Measurements from ENCODE around the gene AJM1.
"Not testable (repeated sequence)": the region's sequence is repeated elsewhere in the genome, so short reads cannot be mapped to it uniquely, and the experiment has no call there.

The AJM1 gene

DNA sequence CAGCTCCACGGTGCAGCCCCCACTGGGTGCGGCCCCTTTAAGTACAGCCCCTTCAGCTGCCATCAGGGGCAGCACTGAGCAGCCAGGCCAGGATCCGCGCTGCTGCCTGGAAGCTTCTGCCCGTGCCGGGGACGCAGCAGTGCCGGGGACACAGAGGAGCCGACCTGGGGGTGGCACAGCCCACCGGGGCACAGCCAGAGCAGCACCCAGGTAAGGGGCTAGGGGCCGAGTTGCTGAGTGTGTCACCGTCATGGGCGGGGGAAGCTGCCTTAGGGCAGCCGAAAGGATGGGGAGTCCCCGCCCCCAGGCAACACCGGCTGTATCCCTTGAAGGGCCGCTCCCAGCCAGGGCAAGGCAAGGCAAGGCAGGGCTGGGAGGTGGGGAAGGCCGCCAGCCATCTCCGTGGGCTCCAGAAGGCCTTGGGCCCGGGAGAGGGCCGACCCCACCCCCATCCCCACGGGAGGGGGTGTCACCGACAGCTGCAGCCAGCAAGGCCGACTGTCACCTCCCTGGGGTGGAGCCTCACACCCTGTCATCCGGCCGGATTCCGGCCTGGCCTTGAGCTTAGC lies at the start of gene AJM1:
Gene AJM1, plus strand, starts transcription at position 99 of the 569 bp plus-strand sequence. CDS start 1,937 bp downstream, outside the sequence.
- DNase-seq = peak; percentile 91

DNA sequence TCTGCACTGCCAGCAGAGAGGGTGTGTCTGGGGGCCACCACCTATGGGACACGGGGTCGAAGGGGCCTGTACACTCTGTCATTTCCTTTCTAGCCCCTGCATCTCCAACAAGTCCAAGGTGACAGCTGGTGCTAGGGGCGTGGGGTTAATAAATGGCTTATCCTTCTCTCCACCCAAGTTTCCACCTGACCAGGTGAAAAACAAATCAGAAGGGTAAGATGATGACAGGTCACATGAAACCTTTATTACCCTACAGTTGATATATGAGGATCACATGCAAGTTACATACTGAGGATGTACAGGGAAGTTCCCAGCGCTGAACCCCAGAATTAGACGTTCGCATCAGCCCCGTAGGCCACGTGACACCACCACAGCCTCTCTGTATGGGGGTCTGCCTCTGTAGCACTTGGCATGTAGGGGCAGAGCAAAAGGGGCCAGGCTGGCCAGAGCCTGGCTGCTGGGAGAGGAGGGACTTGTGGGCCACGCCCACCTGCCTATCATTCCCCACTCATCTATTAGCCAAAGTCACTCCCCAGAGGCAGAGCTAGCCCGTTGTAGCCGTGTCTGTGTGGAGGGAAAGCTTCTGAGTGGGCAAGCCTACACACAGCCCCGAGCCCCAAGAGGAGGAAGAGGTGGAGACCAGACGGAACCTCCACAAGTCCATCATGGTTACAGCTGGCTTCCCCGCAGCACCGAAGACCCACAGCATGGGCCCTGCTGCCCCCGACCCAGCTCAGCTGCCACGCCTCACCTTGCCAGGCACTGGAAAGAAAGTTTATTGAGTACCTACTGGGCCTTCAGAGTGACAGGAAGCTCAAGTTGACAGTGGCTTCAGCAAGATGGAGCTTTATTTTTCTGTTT lies 49.0 kb upstream of the AJM1 start:
- no peak for DNase-seq

DNA sequence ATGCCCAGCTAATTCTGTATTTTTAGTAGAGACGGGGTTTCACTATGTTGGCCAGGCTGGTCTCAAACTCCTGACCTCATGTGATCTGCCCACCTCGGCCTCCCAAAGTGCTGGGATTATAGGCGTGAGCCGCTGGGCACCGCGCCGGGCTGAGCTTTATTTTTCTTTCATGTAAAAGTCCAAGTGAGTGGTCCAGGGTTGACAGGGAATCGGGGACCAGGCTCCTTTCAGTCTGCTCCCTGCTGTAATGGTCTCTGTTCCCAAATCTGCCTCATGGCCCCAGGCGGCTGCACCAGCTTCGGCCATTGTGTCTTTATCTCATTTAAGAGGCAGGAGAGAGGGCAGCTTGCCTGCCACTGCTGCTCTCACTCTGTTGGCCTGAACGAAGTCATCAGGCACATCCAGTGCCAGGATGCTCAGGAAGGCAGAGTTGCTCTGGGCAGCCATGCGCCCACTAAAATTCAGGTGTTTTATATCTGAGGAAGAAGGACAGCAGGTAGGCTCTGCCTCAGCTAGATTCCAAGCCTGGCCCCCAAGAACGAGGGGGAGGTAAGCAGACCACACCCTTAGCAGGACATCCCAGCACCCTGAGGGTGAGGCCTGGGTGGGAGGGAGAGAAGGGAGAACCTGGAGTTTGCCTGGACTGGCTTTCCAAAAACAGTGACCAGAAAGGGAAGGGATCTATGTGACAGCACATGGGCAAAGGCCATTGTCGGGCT lies 47.8 kb upstream of the AJM1 start:
- DNase-seq = no peak

DNA sequence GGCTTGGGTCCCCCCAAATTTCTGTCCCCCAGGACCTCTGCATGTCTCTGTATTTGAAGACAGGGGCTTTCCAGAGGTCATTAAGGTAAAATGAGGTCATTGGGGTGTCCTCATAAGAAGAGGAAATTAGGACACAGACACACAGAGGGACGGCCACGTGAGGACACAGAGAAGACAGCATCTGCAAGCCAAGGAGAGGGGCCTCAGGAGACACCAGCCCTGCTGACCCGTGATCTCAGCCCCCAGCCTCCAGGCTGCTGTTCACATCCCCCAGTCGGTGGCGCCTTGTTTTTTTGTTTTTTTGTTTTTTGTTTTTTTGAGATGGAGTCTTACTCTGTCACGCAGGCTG lies 47.3 kb upstream of the AJM1 start:
- no peak for DNase-seq

DNA sequence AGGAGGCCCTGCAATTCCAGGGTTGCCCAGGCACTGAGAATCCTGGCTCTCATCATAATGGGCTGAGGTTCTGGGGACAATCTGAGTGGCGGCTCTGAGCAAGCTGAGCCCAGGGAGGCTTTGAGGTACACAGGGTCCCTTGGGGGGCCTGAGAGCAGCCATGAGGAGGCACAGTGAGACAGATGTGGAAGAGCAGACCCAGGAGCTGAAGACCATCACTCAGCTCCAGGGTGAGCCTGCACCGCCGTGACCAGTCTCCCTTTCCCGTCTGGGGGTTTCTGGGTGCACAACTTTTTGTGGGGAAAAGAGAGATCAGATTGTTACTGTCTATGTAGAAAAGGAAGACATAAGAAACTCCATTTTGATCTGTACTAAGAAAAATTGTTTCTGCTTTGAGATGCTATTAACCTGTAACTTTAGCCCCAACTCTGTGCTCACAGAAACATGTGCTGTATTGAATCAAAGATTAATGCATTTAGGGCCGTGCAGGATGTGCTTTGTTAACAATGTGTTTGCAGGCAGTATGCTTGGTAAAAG lies 46.0 kb upstream of the AJM1 start, which contains the start of gene CCDC183:
Gene CCDC183, plus strand, starts transcription at position 101 of the 537 bp plus-strand sequence. Its CDS starts 60 bp downstream, at position 161.
- peak; percentile 28 for DNase-seq

DNA sequence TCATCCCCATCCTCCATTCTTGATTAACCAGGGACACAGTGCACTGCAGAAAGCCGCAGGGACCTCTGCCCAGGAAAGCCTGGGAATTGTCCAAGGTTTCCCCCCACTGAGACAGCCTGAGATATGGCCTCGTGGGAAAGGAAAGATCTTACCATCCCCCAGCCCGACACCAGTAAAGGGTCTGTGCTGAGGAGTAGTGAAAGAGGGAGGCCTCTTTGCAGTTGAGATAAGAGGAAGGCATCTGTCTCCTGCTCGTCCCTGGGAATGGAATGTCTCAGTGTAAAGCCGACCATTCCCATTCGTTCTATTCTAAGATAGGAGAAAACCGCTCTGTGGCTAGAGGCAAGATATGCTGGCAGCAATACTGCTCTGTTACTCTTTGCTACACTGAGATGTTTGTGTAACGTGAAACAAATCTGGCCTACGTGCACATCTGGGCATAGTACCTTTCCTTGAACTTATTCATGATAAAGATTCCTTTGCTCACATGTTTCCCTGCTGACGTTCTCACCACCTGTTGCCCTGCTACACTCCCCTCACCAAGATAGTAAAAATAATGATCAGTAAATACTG lies 45.4 kb upstream of the AJM1 start:
- not testable (repeated sequence) for DNase-seq

DNA sequence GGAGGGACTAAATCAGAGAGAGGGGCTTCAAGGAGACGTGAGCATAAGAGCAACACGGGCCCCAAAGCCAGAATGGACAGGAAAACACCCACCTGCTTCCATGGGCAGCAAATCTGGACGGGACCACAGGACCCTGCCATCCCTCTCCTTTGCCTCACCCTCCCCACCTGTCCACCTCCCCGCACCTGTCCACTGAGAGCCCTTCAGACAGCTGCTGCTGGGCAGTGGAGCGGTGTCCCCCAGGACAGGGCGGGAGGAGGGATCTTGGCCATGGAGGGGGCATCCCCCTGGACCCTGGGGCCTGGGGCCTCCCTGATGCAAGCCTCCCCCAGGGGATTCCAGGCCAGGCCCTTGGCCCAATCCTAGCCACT lies 43.6 kb upstream of the AJM1 start:
- DNase-seq = no peak

DNA sequence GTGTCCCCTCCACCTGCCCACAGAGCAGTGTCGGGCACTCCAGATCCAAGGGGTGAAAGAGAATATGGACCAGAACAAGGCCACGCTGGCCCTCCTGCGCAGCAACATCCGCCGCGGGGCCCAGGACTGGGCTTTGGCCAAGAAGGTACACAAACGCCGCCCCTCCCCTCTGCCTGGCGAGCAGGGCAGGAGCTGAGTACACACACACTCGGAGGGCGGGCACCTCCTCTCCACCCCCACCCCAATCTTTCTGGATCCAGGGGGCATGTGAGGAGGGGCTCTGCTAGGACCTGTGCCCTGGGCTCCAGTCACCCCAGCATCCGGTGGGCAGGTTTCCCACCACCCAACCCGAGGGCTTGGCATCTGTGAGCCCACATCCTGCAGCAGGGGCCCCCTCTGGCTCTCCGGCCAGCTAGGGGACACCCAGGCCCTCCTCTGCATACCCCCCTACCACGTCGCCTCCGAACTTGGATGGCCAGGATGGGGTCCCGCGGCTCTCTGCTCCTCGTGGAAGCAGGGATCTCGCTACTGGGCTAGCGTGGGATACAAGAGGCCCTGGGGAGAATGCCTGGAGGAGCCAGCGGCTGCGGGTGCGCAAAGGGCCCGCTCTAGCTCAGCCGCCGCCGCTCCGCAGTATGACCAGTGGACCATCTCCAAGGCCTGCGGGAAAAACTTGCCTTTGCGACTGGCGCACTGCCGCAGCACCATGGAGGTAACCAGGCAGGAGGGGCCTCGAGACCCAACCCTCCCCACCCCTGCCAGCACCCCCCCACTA lies 43.0 kb upstream of the AJM1 start:
- peak; percentile 19 for DNase-seq

DNA sequence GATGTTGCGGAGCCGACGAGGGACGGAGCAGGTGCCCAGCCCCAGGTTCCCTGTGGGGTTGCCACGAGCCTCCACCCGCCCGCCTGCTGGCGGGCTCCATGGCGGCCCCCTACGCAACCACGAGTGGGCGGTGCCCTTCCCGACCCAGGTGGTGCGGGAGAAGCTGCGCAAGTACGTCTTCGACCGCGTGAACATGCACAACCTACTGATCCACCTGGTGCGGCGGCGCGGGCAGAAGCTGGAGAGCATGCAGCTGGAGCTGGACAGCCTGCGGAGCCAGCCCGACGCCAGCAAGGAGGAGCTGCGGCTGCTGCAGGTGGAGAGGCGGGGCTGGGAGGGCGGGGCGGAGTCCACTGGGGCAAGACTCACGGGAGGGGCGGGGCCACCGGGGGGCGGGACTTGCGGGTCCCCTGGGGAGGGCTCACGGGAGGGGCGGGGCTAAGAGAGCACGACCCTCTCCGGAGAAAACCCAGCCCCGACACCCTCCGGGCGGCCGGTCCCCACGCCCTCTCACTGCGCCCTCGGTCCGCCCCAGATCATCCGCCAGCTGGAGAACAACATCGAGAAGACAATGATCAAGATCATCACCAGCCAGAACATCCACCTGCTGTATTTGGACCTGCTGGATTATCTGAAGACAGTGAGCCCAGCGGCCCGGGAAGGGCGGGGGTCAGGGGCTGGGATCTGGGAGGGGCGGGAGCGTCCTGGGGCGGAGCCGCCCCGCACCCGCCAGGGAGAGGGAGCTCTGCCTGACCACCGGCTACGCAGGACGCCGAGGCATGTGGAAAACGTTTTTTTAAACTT lies 42.2 kb upstream of the AJM1 start:
- DNase-seq = peak; percentile 80

DNA sequence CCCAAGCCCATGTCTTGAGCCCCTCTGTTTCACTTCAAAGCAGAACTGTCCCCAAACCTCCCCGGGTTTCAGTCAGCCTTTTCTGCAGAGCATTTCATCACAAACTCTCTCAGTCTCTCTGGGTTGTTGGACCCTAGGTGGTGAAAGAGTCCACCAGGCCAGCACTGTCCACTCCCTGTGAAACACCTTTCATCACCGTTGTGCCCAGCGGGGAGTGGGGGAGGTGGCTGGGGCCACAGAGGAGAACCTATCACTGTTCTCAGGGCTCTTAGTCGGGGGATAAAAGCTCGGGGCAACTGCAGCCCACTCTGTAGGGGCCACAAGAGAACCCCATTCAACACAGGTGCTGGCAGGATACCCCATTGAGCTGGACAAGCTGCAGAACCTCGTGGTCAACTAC lies 40.0 kb upstream of the AJM1 start:
- DNase-seq = no peak

DNA sequence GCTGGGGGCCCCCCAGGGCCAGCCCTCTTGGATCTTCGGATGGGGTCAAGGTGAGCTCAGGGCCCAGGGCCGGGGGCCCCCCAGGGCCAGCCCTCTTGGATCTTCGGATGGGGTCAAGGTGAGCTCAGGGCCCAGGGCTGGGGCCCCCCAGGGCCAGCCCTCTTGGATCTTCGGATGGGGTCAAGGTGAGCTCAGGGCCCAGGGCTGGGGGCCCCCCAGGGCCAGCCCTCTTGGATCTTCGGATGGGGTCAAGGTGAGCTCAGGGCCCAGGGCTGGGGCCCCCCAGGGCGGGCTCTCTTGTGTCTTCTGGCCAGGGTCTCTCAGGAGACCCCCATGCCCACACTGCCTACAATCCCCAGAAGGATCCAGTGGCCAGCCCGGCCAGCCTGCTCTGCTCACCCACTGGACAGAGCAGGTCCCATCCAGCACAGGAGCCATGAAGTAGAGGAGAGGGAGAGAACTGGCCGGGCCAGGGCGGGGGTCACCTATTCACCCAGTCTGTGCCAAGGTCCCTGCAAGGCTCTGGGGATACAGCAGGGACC lies 39.2 kb upstream of the AJM1 start:
- not testable (repeated sequence) for DNase-seq

DNA sequence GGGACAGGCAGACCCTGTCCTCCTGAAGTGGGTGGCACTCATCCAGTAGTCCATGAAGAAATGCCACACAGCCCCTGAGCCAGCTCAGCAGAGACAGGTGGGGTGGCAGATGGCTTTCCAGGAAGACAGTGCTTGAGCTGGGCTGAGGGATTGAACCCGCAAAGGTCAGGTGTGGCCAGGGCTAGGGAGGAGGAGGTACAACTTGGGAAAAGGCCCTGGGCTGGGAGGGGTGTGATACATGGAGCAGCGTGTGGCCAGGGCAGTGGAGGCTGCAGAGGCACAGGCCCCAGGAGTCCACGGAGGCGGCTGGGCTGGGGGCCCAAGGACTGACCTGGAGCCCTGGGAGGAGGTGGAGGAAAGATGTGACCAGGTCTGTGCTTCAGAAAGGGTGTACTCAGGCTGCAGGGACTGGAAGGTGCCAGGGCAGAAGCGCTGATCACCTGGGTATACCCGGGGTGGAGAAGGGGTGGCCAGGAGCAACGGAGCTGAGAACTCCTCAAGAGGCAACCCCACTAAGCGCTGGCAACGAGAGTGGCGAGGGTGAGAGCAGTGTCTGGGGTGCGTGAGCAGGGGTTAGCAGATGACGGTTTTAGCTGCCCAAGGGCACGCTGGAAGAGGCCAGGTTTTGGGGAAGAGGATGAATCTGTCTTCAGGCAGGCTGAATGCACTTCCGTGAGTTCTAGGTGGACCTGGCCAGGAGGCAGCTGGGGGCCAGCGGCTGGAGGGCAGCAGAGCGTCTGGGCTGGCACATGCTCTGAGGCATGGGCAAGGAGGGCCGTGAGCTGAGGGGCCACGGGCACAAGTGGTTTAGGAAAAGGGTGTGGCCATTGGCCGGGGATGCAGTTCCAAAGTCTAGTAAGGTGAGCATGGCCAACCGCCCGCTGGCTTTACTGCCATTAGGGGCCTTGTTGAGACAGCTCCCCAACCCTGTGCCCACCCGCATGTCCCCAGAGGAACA lies 38.4 kb upstream of the AJM1 start:
- no peak for DNase-seq

DNA sequence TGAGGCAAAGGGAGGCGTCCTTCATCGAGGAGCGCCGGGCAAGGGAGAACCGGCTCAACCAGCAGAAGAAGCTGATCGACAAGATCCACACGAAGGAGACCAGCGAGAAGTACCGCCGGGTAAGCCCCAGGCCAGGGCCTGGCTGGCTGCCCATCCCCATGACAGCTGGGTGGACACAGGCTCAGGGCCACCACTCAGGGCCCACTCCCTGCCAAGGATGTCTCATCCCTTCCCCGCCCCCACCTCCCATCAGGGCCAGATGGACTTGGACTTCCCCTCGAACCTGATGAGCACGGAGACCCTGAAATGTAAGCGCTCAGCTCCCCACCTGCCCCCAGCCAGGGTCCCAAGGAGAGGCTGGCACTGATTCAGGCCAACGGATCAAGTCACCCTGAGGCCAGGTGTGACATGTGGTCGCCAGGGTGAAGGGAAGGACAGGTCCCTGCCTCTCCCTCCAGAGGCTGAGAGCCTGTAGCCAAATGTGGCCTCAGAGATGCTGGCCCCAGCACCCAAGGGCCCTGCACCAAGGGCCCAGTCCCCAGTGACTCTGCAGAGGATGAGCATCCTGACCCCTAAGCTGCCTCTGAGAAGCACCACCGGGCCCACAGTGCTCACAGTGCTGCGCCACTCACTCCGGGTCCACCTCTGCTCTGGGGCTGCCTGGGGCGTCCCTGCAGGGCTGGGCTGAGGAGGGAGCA lies 37.6 kb upstream of the AJM1 start:
- DNase-seq = no peak

DNA sequence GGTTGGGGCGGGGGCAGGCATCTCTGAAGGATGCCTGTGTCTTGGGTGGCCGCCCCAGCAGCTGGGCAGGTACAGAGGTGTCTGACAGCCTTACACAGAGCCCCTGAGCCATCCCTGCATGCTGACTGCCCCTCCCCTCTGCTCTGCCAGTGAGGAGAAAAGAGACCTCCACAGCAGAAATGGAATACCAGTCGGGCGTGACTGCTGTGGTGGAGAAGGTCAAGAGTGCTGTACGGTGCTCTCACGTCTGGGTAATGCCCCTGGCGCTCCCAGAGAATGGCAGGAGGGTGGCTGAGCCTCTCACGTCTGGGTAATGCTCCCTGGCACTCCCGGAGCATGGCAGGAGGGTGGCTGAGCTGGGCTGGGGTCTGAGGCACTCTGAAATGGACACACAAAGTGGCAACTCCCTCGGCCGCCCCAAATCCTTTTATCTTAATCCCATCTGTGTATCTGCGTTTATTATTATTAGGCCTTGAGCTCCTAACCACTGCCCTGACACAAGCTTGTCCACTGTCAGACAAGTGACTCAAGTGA lies 37.0 kb upstream of the AJM1 start:
- DNase-seq = no peak

DNA sequence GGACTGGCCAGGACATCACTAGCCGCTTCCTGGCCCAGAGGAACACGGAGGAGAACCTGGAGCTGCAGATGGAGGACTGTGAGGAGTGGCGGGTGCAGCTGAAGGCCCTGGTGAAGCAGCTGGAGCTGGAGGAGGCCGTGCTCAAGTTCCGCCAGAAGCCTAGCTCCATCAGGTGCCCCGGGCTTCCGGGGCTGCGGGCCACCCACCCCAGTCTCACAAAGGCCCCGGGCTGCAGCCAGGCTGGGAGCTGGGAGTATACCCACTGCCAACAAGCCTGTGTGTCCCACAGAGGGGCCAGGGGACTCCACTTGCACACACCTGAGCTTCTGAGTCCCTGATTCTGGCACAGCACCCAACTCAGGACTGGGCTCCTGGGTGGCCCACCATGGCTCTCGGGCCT lies 36.2 kb upstream of the AJM1 start:
- DNase-seq = no peak

DNA sequence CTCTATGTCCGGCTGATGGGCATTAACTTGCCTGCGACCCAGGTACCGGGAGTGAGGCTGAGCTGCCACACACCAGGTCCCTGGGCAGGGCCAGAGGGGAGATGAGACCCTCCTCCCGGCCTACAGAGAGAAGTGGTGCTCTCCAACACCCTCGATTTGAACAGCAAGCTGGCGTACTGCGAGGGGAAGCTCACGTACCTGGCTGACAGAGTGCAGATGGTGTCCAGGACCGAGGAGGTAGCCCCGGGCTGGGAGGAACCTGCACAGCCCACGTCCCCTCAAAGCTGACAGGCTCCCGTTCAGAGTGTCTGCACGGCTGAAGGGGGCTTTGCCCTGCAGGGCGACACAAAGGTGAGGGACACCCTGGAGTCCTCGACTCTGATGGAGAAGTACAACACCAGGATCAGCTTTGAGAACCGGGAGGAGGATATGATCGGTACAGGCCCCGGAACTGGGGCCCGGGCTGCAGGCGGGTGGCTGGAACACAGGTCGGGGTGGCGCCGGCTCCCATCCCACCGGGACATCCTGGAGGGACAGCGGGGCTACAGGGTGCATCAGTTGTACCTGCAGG lies 35.6 kb upstream of the AJM1 start:
- no peak for DNase-seq

DNA sequence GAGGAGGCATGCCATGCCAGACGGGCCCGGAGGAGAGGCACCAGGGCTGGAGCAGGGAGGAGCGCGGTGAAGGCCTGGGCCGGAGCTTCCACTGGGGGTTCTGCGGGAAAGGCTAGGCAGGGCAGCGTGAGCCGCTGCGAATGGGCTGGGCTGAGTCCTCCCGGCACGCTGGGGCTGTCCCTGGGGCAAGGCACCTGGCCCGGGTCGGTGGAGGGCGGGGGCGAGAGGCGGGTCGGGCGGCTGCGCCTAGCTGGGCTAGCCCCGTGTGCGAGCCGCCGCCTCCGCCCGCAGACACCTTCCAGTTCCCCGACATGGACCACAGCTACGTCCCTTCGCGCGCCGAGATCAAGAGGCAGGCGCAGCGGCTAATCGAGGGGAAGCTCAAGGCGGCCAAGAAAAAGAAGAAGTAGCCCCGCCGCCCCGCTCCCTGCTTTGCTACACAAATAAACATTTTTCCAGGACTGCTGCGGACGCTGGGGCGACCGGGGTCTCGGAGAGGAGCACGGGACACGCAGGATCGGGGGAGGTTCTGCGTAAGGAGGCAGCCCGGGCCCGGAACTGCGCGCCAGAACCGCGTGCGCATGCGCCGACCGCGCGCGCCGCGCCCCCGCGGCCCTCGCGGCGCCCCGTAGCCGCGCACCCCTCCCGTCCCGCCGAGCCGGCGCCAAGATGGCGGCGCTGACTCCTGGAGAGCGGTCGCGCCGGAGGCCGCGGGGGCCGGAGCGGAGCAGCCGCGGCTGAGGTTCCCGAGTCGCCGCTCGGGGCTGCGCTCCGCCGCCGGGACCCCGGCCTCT lies 34.8 kb upstream of the AJM1 start, which contains the start of gene RABL6:
Gene RABL6, plus strand, starts transcription at position 668 of the 794 bp plus-strand sequence. CDS start 249 bp downstream, outside the sequence.
- DNase-seq = peak; percentile 89

Data from retina (tissue), 1 donor.